Nucleus accumbens (tissue), 56 donors: Measurements from ENCODE around the gene UTP15.
A peak's percentile ranks its signal among the peaks of the same experiment; 100 is the strongest.

Source experiments
- DNase-seq, 56 donors: peaks; one replicate each; lab custom pipeline; 2025; lab: John Stamatoyannopoulos, UW

Gene UTP15

DNA sequence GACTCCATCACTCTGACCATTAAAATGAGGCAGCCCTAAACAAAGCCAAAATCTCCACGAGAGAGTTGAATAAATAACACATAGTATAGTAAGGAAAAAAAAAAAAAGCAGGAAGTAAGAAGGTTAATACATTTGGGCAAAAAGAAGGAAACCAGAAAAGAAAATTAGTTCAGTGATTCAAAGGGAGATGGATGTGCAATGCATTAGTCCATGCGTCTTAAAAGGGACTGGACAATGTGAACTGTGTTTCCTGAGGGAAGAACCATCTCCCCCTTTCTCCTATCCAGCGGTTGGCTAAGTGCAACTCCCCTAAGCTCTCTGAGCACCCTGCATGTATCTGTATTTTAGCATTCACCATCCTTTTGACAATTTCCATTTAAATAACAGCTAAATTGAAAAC lies 1.5 kb upstream of the UTP15 start:
- DNase-seq = no peak

GRCh38 chr5:73564675-73565074 lies 868 bp upstream of the UTP15 start:
- DNase-seq = peak in 9 of 56 donors; percentile 1 to 50 (median 25)

DNA sequence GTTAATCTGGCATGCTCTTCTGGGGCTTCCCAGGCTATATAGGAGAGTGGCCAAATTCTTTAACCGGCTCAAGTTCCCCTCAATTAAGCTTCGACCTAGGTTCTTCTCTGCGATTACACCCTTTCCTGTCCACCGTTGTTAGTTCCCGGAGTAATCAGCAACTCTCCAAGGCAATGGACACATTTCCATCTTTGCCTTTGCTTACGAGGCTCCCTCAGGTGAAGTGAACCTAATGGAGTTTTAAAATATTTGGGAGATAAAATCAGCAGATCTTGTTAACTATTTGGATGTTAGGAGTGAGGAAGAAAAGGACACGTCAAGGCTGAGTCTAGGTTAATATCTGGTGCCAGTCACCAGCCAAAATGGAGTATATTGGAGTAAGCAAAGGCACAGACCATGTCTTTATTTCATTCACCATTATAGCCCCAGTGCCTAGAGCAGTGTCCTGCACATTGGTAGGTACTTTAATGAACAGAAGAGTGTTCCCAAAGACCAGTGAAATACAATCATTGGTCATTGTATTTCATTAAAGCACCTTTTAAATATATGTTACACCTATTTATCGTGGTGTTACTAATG lies 515 bp downstream of the UTP15 start:
- no peak for DNase-seq

DNA sequence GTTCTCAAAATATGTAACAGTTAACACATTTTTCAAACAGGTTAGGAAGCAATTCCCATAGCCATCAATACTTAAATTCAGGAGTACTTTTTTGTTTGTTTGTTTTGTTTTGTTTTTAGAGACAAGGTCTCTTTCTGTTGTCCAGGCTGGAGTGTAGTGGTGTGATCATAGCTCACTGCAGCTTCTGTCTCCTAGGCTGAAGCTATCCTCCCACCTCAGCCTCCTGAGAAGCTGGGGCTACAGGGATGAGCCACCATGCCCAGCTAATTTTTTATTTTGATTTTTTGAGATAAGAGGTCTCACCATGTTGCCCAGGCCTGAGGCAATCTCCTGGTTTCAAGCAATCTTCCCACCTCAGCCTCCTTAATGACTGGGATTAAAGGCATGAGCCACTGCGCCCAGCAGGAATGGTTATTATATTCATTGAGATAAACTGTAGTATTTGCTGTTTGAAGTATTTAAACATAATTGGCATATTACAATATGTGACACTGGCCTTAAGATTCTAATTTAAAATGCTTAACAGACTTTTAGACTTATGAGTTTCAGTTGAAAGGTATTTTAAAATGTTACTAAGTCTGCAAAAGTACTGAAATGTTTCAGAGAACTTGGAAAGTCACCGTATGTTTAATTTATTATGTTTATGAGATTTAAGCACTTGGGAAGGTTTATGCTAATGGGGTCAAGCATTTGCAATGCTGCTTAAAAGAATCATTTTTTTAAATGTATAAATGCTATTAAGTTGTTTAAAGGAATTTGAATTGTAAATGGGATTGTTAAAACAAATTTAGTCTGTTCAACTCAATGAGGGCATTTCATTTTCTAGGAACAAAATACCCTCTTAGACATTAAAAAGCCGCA lies 17.0 kb downstream of the UTP15 start:
- no peak for DNase-seq

DNA sequence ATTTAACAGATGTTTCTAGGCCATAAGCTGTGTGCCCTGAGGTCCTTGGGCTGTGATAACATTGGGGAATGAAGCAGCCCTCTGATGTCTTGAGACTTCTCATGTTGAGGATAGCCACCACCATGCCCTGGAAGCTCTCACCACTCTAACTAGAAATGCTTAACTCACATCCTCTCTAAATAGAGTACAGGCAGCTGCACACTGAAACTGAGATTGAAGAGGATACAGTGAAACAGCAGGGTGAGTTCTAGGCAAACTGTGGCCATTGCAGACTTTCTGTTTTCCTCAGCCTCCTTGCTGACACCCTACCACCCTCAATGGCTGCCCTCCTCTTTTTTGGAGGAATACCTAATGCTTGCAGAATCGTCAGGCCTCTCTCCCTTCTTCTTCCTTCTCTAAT lies 22.4 kb downstream of the UTP15 start:
- no peak for DNase-seq

DNA sequence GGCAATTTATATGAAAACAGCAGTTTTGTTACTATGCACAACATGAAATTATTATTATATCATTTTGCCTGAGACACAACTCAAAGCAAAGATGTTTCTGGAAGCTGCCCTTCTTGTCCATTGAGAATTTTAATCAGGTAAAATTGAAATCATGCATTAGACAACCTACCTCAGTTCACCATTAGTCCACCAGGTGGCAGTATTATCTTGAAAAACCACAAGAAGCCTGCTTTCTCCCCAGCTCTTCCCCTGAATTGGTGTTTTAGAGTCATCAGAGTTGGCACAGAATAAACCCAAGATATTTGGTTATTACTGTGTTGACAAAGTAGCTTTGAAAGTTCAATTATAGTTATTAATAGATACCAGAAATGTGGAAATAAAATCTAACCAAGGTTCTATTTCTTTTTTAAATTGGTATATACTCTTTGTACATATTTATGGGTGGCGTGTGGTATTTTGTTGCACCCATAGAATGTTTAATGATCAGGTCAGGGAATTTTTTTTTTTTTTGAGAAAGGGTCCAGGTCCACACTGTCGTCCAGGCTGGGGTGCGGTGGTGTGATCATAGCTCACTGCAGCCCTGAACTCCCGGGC lies 25.7 kb downstream of the UTP15 start:
- peak in 20 of 56 donors; percentile 1 to 64 (median 14) for DNase-seq

GRCh38 chr5:73591698-73592501 lies 26.4 kb downstream of the UTP15 start:
- DNase-seq = no peak

DNA sequence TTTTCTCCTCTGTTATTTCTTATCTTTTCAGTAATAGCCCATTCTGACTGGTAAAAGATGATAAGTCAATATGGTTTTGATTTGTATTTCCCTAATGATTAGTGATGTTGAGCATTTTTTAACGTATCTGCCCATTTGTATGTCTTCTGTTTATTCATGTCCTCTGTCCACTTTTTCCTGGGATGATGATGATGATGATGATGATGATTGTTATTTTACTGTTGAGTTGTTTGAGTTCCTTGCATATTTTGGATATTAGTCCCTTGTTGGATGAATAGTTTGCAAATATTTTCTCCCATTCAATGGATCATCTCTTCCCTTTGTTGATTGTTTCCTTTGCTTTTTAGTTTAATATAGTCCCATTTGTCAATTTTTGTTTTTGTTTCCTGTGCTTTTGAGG lies 27.0 kb downstream of the UTP15 start:
- DNase-seq = no peak

DNA sequence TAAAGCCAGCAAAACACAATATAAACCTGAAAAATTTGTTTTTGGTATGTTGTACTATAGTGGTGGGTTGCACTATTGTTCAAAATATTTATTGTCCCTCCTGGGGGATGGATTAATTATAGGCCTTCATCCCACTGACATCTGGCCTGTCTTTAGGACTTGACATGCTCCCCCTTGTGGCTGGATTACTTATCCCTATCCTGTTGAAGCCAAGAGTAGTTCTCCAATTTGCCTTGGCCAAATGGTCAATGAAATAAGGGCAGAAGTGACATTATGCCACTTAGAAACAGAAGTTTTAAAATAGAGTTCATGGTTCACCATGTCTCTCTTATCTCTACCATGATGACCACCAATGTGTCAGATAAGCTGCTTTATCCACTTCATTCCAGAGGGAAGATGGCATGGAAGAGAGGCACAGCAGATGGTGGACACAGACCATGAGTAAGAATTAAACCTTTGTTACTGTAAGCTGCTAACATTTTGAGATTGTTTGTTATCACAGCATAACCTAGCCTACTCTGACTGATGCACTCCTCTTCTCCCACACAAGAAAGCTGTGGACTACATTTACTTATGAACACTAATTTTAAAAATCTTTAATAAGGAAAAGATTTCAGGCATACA lies 31.3 kb downstream of the UTP15 start:
- no peak for DNase-seq

GRCh38 chr5:73599380-73599779 lies 33.8 kb downstream of the UTP15 start:
- no peak for DNase-seq

- DNase-seq = no peak
These were observed 38.5 kb downstream of the UTP15 start for GRCh38 chr5:73603998-73604397.

- no peak for DNase-seq
These were observed 39.9 kb downstream of the UTP15 start for GRCh38 chr5:73605223-73606087.

DNA sequence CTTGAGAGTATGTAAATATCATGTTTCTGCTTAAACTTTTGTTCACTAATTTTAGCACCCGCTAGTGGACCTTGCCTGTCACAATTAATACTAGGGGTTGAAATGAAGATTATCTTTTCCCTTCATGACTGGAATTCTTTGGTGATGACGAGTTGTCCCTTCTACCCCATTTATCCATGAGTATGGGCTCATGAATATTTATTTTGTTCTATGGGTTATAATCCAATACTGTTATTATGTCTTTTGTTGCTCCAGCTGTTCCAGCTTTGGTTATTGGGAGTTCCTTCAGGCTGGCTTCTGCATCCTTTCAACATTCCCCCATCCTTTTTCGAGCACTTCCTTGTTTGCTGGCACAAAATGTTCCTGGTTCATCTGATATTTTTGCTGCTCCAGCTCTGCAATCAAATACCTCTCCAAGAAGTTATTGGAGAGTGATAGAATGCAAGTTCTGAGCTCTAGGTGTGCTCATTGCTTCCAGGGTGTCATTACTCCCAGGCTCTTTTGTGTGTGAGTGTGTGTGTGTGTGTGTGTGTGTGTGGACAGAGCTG lies 40.7 kb downstream of the UTP15 start:
- DNase-seq = no peak

- DNase-seq = no peak
These were observed 41.7 kb downstream of the UTP15 start for GRCh38 chr5:73607228-73607627.

DNA sequence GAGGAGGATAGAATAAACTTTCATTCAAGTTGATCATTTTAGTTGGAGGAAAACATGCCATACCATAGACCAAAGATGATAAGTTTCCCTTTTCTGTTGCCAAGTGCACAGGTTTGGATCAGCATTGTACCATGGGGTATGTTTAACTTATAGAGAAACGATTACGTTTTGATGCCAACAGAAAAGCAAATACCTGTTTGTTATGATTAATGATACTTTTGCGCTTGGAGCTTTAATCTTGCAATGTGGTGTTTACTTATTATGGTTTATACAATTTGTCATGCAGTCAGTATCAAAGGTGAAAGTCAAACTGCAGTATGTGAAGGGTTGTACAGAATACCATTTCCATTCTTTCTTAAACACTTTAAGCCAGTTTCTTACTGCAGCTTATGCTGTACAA lies 47.3 kb downstream of the UTP15 start:
- DNase-seq = no peak

GRCh38 chr5:73615085-73615484 lies 49.5 kb downstream of the UTP15 start:
- no peak for DNase-seq

- DNase-seq = no peak
These were observed 50.4 kb downstream of the UTP15 start for GRCh38 chr5:73615947-73616346.

DNA sequence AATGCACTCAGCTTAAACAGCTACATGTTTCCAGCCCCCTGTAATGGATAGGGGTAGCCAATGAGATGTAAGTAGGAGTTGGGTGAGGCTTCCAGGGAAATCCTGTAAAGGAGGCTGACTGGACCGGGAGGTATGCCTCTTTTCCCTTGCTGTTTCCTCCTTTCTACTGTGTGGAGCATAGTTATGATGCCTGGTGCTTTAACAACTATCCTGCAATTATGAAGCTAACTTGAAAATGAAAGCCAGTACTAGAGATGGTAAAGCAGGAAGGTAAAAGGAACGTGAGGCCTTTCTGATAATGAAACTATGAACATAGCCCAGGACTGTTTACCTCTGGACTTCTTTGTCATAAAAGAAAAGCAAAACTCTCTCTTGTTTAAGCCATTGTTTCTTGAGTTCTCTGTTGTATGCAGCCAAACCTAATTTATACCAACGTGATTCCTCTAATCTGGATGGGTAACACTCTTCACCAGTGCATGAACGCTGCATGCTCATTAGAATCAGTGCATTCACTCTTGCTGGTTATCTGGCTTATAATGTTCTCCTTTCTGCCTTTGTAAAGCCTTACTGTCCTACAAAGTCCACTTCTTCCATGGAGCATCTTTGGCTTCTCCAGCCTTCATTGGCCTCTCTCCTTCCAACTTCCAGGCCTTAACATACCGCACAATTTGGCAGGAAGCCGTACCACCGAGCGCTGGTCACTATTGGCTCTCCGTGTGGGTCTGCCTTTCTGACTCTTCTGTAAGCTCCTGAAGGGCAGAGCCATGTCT lies 52.2 kb downstream of the UTP15 start:
- no peak for DNase-seq
